ENCODE data around the gene LYPD4. TPM values are rescaled to one million over a fixed set of nuclear protein-coding genes. Genes with fewer than 3 reads are reported as not detected.

Gene LYPD4
- polyA plus RNA-seq, 1 donor (not counting 4 experiments of a cell fraction or from before 2014, with no cell fraction given), result not detected

GRCh38 chr19:41868120-41868988, 23.9 kb upstream of the LYPD4 start:
- Histone ChIP-seq H3K9me1 (ENCODE audit: control insufficient read depth, extremely low read depth, insufficient read depth, low read length) (peaks cover 2% of the 10 kb centered on the region), H3K27ac (ENCODE audit: control insufficient read depth, insufficient read depth, low read length) (no peak overlapping the region), H3K36me3 (ENCODE audit: control insufficient read depth in 2 of 2, extremely low read depth in 1 of 2, insufficient read depth in 2 of 2, low read length in 2 of 2) (peaks cover 55 to 57% of the 10 kb centered on the region in 2 experiments), H2AFZ (ENCODE audit: control insufficient read depth, low read length) (no peak overlapping the region), H3K4me1 (ENCODE audit: control insufficient read depth, extremely low read depth, insufficient read depth, low read length) (peaks cover 1% of the 10 kb centered on the region), H4K20me1 (ENCODE audit: control insufficient read depth, extremely low read depth, insufficient read depth, low read length) (peaks cover 63% of the 10 kb centered on the region), H3K79me2 (ENCODE audit: control insufficient read depth, insufficient read depth, low read length) (peaks cover 47% of the 10 kb centered on the region), H3K4me2 (ENCODE audit: control insufficient read depth, extremely low read depth, insufficient read depth, low read depth, low read length) (no peak overlapping the region), H3K4me3 (ENCODE audit: control insufficient read depth in 2 of 3, extremely low read depth in 1 of 3, insufficient read depth in 2 of 3, low read depth in 1 of 3, low read length in 3 of 3) (no peak overlapping the region), H3K9me3 (ENCODE audit: control insufficient read depth, low read depth, low read length) (no peaks in the 10 kb centered on the region), H3K9ac (ENCODE audit: control insufficient read depth, extremely low read depth, insufficient read depth, low read length) (no peak overlapping the region), H3K27me3 (ENCODE audit: control insufficient read depth, extremely low read depth, insufficient read depth, low read length) (no peaks in the 10 kb centered on the region)
- dilution Hi-C loops (cut with MboI; ENCODE audit: extremely low pct_ligation_motif_present, low sequenced_read_pairs), result no loop called here
- DNase-seq (ENCODE audit: low read depth, low spot score), result no peak
- TF ChIP-seq CTCF (optimal IDR thresholded peaks at IDR 0.05 in 1 of 3, IDR thresholded peaks at IDR 0.05 in 1 of 3, conservative IDR thresholded peaks at IDR 0.05 in 1 of 3; ENCODE audit: extremely low read depth in 1 of 3, insufficient read depth in 2 of 3, low read length in 3 of 3) (no peak), EZH2 (IDR thresholded peaks at IDR 0.05; ENCODE audit: low read length) (no peak)
- no peak for FAIRE-seq

DNA sequence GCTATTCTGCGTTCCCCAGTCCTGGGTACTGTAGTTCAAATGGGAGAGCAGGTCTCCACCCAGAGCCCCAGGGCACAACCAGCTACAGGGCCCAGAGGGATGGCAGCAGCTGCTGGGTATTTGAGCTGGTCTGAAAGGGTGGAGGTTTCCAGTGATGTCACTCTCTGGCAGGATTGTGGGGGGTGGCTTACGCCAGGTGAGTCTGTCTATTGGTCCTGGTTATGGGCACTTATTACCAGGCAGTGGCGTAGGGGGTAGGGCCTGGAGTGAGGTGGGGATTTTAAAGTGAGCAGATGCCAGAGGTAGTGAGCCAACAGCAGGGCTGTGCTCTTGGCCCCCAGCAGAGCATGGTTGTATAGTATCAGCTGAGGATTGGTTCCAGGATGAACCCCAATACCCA, 21.8 kb upstream of the LYPD4 start:
- dilution Hi-C loops (cut with MboI; ENCODE audit: extremely low pct_ligation_motif_present, low sequenced_read_pairs), result no loop called here
- Histone ChIP-seq H3K9ac (ENCODE audit: control insufficient read depth, extremely low read depth, insufficient read depth, low read length) (no peak overlapping the region), H4K20me1 (ENCODE audit: control insufficient read depth, extremely low read depth, insufficient read depth, low read length) (peaks cover 60% of the 10 kb centered on the region), H3K27me3 (ENCODE audit: control insufficient read depth, extremely low read depth, insufficient read depth, low read length) (no peaks in the 10 kb centered on the region), H2AFZ (ENCODE audit: control insufficient read depth, low read length) (no peak overlapping the region), H3K4me1 (ENCODE audit: control insufficient read depth, extremely low read depth, insufficient read depth, low read length) (peaks cover 22% of the 10 kb centered on the region), H3K36me3 (ENCODE audit: control insufficient read depth in 2 of 2, extremely low read depth in 1 of 2, insufficient read depth in 2 of 2, low read length in 2 of 2) (peaks cover 65 to 70% of the 10 kb centered on the region in 2 experiments), H3K79me2 (ENCODE audit: control insufficient read depth, insufficient read depth, low read length) (peaks cover 68% of the 10 kb centered on the region), H3K4me3 (ENCODE audit: control insufficient read depth in 2 of 3, extremely low read depth in 1 of 3, insufficient read depth in 2 of 3, low read depth in 1 of 3, low read length in 3 of 3) (no peak overlapping the region), H3K27ac (ENCODE audit: control insufficient read depth, insufficient read depth, low read length) (no peak overlapping the region), H3K9me3 (ENCODE audit: control insufficient read depth, low read depth, low read length) (no peaks in the 10 kb centered on the region), H3K9me1 (ENCODE audit: control insufficient read depth, extremely low read depth, insufficient read depth, low read length) (peaks cover 4% of the 10 kb centered on the region), H3K4me2 (ENCODE audit: control insufficient read depth, extremely low read depth, insufficient read depth, low read depth, low read length) (no peak overlapping the region)
- FAIRE-seq (no peak), DNase-seq (ENCODE audit: low read depth, low spot score) (no peak)
- no peak for TF ChIP-seq CTCF (optimal IDR thresholded peaks at IDR 0.05 in 1 of 3, IDR thresholded peaks at IDR 0.05 in 1 of 3, conservative IDR thresholded peaks at IDR 0.05 in 1 of 3; ENCODE audit: extremely low read depth in 1 of 3, insufficient read depth in 2 of 3, low read length in 3 of 3)
- TF ChIP-seq EZH2 (IDR thresholded peaks at IDR 0.05; ENCODE audit: low read length), result no peak
